Panc1 (cell line): ENCODE measurements around the gene SNX27. TPM values are rescaled to one million over a fixed set of nuclear protein-coding genes. Genes with fewer than 3 reads are reported as not detected.

Experiments
- ATAC-seq: fragments of 200-7000 bp; cut with Tn5 transposase; 2 replicates; pipeline ENCODE4 v1.9.1; 2020; ENCODE audit warnings: mild to moderate bottlenecking, moderate library complexity
- BruUV-seq: library from RNA; stranded (reverse); fragments of 400-500 nt; replicated peaks from 2 replicates; lab custom pipeline; 2021; lab: Mats Ljungman, UMichigan
- CTCF ChIA-PET: fragments of 300-600 bp; sonication (Branson Sonifier 250); formaldehyde crosslinking; loops from one replicate; lab custom pipeline; 2022; ENCODE audit warnings: antibody characterized with exemption; lab: Charles Lee
- POLR2A ChIA-PET: fragments of 300-600 bp; sonication (Branson Sonifier 250); formaldehyde crosslinking; loops from one replicate; lab custom pipeline; 2022; ENCODE audit warnings: antibody characterized with exemption; lab: Charles Lee
- DNase-seq: peaks from one replicate; pipeline ENCODE4 v3.0.0-alpha.2; 2010; ENCODE audit warnings: low read depth, low spot score
- H3K27ac ChIP-seq: 2 replicates; pipeline ENCODE4 v1.5.1; 2011; ENCODE audit warnings: mild to moderate bottlenecking, low read length, inconsistent platforms
- H3K27me3 ChIP-seq: fragments of 200-500 bp; sonication (Bioruptor generic); 2 replicates; pipeline ENCODE4 v1.6.0; 2014; ENCODE audit warnings: low read length, inconsistent platforms; ENCODE audit not compliant: control insufficient read depth, insufficient read depth
- H3K36me3 ChIP-seq: fragments of 200-500 bp; sonication (Bioruptor generic); 2 replicates; pipeline ENCODE4 v1.5.1; 2014; ENCODE audit warnings: inconsistent platforms, mild to moderate bottlenecking, low read length, moderate library complexity; ENCODE audit not compliant: control insufficient read depth, insufficient read depth
- H3K4me1 ChIP-seq: 2 replicates; pipeline ENCODE4 v1.5.1; 2011; ENCODE audit warnings: inconsistent platforms, mild to moderate bottlenecking, low read length, moderate library complexity; ENCODE audit not compliant: control insufficient read depth, insufficient read depth
- H3K4me3 ChIP-seq, 2 experiments: 2 replicates each; pipeline ENCODE4 v1.5.1; 2011 to 2012; ENCODE audit warnings: low read depth in 2 of 2, low read length in 2 of 2, mild to moderate bottlenecking in 2 of 2, inconsistent platforms in 1 of 2, moderate library complexity in 1 of 2
- H3K9me3 ChIP-seq: fragments of 200-500 bp; sonication (Bioruptor generic); 2 replicates; pipeline ENCODE4 v1.5.1; 2014; ENCODE audit warnings: low read depth, mild to moderate bottlenecking, inconsistent platforms, low read length, moderate library complexity; ENCODE audit not compliant: control insufficient read depth, insufficient read depth
- CTCF ChIP-seq: fragments of 450-650 bp; IDR thresholded peaks from 2 replicates; pipeline ENCODE4 v1.5.1; 2017; ENCODE audit warnings: mild to moderate bottlenecking
- POLR2AphosphoS5 ChIP-seq: IDR thresholded peaks from 2 replicates; pipeline ENCODE4 v1.6.1; 2012; ENCODE audit warnings: mild to moderate bottlenecking, low read depth, low read length, moderate library complexity
- REST ChIP-seq, 2 experiments: IDR thresholded peaks; 2 replicates each; pipeline ENCODE4 v1.6.1; 2011 to 2012; ENCODE audit warnings: low read depth in 2 of 2, control low read depth in 1 of 2, low read length in 1 of 2, mild to moderate bottlenecking in 1 of 2, moderate library complexity in 1 of 2; ENCODE audit not compliant: insufficient read depth in 1 of 2
- SIN3A ChIP-seq: IDR thresholded peaks from 2 replicates; pipeline ENCODE4 v1.6.1; 2012; ENCODE audit warnings: low read depth, mild to moderate bottlenecking, low read length, moderate library complexity, borderline replicate concordance; ENCODE audit not compliant: insufficient read depth
- TCF7L2 ChIP-seq: IDR thresholded peaks from 2 replicates; pipeline ENCODE4 v1.6.1; 2011; ENCODE audit warnings: mild to moderate bottlenecking, low read depth, low read length, inconsistent platforms
- in situ Hi-C: cut with HindIII; loops from 2 replicates; pipeline ENCODE4 v1.10.0; 2016; ENCODE audit warnings: low sequenced_read_pairs, low pct_unique_long_range_greater_than_20kb
- intact Hi-C: fragments of 100-400 bp; cut with micrococcal nuclease; formaldehyde crosslinking; loops from one replicate; pipeline ENCODE4 v1.10.0; 2022; ENCODE audit not compliant: unreplicated experiment
- total RNA-seq: library from RNA; stranded (reverse); gene quantifications from one replicate; pipeline ENCODE4 v1.2.1, GENCODE V29; 2021; ENCODE audit not compliant: unreplicated experiment

Gene SNX27
- total RNA-seq, 1 experiment from 2014 or later: 58.4 TPM

GRCh38 chr1:151716771-151717631, 105.2 kb downstream of the SNX27 start, which contains the start of gene CELF3:
Gene CELF3, minus strand, starts transcription at chr1:151716803. Its CDS starts 783 bp downstream, at chr1:151716020.
- ATAC-seq: no peak
- CTCF ChIA-PET: interaction anchor here (0.7 kb wide), 1 partner anchor 105 kb away, joined by 5 read pairs; the partner anchor contains the start of gene SNX27

More at GRCh38 chr1:151716771-151717631, 105.2 kb downstream of the SNX27 start, which contains the start of gene CELF3:
- H3K36me3 ChIP-seq: no peaks in the 10 kb centered on the region
- BruUV-seq: no TSS peak
- no peak within 1 kb of the TSS for H3K4me3 ChIP-seq
- TF ChIP-seq REST (IDR thresholded peaks at IDR 0.05; ENCODE audit: insufficient read depth in 1 of 2, low read depth in 2 of 2, low read length in 1 of 2) (peak; percentile 78 to 86), TCF7L2 (no peak), CTCF (no peak), SIN3A (no peak), POLR2AphosphoS5 (no peak)
- in situ Hi-C loops (no loop called here), intact Hi-C loops (no loop called here)
- POLR2A ChIA-PET: interaction anchor here (0.6 kb wide), 1 partner anchor 10 kb away, joined by 9 read pairs; no protein-coding TSS in a partner anchor
- no peaks in the 10 kb centered on the region for H3K9me3 ChIP-seq
- no peak within 1 kb of the TSS for H3K27ac ChIP-seq
- DNase-seq: no peak
- H3K4me1 ChIP-seq: peaks cover 7% of the 10 kb centered on the region
- peaks cover 4% of the 10 kb centered on the region for H3K27me3 ChIP-seq
